Fibroblast of skin of scalp (primary cell): ENCODE measurements around the gene NCKAP5.
"Not testable (repeated sequence)": the region's sequence is repeated elsewhere in the genome, so short reads cannot be mapped to it uniquely, and the experiment has no call there.

Experiments
- DNase-seq: peaks from one replicate; pipeline ENCODE4 v3.0.0-alpha.2; 2013

Gene NCKAP5

DNA sequence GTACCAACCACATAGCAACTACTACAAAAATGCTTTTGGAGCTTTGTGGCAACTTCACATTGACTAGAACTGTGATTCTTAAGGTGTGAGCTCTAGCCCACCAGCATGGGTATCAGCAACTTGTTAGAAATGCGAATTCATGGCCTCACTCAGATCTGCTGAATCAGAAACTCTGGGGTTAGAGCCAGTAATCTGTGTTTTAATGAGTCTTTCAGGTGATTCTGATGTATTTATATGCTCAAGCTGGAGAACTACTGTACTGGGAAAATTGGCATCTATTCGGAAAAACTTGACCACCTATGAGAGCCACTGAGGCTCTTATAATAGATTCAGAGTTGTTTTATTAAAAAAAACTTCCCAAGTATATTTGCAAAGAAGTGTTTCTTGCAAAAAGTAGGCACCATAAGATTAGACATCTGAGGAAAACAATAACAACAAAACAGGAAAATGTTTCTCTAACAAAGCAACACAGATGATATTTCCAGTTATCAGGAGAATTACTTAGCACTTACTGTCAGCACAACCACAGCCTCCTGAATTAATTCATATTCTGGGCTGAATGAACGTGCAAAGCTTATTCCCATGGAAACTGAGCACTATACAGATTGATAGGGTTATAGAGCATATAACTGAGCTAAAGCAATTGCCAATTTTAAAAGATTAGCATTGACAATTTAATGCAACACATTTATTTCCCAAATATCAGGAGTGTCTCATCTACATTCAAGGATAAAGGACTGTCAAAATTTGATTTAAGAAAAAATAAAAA is 71.6 kb downstream of the NCKAP5 start:
- no peak for DNase-seq

- DNase-seq: no peak
Measured at GRCh38 chr2:133495226-133495625, 73.0 kb downstream of the NCKAP5 start.

DNA sequence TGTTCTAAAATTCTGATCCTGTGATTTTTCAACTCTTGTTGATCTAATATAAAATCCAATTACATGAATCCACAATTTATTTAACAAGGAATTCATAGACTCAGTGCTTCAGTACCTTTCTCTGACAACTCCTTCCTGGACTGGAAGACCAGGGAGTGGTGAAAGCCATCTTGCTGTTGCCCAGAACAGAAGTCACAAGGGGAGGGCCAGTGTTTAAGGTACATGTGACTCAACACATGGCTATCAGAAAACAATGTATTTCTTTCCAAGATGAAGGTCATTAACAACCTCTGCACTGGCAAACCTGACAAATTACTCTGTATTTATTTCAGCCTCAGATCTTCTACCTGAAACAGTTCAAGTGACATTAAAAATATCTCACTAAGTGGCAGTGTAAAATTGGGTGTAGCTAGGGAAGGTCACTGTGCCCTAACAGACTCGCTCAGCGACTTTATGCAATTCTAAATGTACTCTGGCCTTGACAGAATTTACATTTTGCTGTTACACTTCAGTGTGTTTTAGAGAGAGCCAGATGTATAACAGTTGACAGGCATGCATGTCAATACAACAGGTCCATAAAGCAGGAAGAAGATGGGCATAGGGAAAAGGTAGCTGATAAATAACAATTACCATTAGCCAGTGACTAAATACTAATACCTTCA is 75.4 kb downstream of the NCKAP5 start:
- DNase-seq: no peak

GRCh38 chr2:133490411-133490980 is 77.8 kb downstream of the NCKAP5 start:
- no peak for DNase-seq

- peak; percentile 30 for DNase-seq
Measured at GRCh38 chr2:133489641-133490410, 78.4 kb downstream of the NCKAP5 start.

DNA sequence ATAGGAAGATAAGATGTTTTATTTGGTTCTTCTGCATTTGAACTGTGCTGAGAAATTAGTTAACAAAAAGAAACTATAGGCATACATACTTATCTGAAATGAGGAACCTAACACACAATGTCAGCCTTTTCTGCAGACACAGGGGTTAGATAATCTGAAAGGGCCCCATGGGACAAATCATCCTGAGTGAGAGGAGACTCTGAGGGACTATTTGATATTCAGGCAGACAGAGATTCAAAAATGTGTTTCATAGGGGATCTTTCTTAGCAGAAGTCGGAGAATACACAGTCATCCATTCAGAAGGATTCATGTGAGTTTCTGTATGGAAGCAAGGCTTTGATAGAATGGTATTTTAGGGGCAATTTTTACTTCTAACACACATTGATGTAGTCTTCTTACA is 79.1 kb downstream of the NCKAP5 start:
- no peak for DNase-seq

DNA sequence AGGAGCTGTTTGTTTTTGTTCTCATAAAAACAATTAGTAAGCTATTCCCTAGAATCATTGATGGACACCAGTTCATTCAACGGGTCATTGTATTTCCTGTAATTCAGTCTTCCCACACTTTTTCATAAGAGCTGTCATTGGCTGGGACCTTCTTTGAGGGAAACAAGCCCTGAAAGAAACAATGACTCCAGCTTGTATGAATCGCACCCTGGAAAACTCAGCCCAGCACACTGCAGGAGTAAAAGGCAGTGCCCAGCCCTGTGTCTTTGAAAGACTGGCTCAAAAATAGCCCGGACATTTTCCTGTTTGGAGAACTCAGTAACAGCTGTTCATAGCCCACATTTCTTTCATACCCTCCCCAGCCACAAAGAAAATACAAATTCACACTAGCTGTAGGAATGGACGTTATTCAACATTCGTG is 81.5 kb downstream of the NCKAP5 start:
- DNase-seq: peak; percentile 55

- DNase-seq: no peak
Measured at GRCh38 chr2:133485868-133486267, 82.4 kb downstream of the NCKAP5 start.

DNA sequence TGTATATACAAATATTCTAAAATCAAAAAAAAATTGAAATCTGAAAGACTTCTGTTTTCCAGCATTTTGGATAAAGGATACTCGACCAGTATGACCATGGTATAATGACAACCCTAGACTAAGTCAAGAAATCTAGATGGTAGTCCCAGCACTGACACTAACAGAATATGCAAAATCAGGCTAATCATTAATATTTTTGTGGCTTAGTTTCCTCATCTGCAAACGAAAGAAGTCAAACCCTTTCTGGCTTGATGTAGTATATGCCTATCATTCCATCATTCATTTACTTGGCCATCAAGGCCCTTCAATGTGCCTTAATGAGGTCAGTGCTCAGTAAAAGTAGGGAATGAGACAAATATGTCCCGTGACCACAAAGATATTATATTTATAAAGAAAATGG is 83.5 kb downstream of the NCKAP5 start:
- no peak for DNase-seq

DNA sequence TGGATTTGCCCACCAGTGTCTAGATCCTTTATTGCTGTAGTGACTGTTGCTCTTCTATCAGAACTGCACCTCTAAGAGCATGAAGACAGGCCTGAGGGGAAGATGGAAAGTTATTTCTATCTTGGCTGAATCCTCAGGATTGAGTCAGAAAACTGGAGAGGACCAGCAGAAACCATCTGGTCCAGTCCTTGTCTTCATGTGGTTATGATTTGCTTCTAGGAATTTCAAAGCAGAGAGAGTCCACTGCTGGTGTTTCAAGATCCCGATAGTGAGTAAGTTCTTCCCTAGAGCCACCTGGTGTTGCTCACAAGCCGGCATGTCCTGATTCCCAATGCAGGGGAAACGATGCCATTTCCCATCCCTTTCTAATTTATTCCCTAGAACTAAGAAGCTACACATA is 84.2 kb downstream of the NCKAP5 start:
- peak; percentile 55 for DNase-seq

- DNase-seq: no peak
Measured at GRCh38 chr2:133483181-133483580, 85.1 kb downstream of the NCKAP5 start.

DNA sequence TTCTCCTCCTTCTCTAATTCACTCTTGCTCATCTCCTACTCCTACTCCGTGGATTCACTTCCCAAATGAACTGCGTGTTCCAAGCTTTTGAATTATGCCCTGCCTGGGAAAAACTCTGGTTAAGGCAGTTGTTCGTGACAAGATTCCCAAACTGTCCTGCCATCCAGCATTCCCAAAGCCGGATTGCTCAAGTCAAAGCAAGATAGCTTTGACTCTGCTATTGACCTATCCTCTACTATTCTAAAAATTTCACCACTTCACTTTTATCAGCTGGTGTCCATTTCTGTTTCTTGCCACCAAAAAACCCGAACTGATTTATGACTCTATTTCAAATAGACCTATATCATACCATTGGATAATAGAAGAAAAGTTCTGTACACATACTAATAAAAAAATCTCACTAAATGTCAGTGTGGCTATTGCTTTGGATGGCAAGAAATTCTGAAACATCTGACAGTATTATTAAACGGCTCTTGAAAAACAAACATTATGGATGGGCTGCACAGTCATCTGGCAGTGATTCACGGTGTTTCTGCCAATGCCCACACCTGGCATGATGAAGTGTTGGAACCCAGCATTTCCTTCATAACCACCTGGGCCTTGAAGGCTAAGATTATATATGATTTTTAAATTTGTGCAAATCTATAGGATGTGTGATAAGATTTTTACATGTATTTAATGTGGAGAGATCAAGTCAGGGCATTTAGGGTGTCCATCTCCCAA is 87.4 kb downstream of the NCKAP5 start:
- DNase-seq: no peak

DNA sequence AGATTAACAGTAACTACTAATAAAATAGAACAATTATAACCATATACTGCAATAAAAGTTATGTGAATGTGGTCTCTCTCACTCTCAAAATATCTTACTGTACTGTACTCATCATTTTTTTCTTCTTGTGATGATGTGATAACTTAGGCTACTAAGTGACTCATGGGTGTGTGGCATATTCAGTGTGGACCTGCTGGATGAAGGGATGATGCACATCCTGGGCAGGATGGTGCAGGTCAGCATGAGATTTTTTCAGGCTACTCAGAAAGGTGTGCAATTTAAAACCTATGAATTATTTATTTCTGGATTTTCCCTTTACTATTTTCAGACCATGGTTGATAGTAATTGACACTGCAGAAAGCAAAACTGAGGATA is 90.7 kb downstream of the NCKAP5 start:
- peak; percentile 33 for DNase-seq

DNA sequence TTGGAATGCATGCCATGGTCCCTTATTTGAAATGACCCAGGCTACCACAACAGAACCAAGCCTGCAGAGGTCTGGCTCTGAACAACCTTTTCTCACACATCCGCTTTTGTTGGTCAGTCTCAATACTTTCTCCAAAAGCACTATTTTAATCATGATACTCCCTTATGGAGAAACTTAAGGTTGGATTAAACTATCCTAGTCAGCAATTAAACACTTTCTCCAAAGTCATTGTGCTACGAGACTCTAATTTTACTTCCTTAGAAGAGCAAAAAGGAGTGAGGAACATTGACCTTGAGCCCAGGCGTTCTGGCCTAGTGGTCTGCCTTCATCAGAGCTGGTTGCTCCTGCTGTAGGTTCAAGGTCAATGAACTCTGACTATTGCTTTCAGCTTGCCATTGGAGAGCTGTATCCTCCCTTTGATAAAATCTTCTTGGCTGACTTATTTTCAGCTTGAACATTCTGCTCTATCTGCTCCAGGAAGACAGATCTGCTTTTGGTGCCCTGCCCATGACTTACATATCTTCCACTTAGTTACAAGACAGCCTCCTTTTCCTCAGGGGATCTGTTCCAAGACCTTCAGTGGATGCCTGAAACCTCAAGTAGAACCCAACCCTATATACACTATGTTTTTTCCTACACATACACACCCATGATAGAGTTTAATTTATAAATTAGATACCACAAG is 91.2 kb downstream of the NCKAP5 start:
- DNase-seq: peak; percentile 7

- no peak for DNase-seq
Measured at GRCh38 chr2:133476286-133476685, 92.0 kb downstream of the NCKAP5 start.

DNA sequence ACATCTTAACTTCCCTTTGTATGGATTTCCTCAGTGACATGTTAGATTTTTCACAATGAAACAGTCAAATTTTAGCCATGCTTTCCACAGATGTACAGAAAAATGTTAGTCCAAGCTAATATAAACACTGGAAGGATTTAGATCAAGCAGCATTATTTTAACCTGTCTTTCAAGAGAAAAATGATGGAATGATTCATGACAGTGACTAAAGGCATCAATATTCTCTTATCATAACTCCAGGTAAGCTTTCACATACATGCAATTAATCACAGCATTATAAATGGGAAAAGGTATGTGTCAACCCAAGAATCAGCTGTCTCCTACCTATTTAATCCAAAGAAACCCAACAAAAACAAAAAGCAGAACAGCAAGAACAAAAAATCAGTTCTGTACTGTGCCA is 92.7 kb downstream of the NCKAP5 start:
- DNase-seq: no peak

- DNase-seq: not testable (repeated sequence)
Measured at GRCh38 chr2:133470446-133470845, 97.8 kb downstream of the NCKAP5 start.

- no peak for DNase-seq
Measured at GRCh38 chr2:133462811-133463210, 105.5 kb downstream of the NCKAP5 start.

- DNase-seq: no peak
Measured at GRCh38 chr2:133461484-133461883, 106.8 kb downstream of the NCKAP5 start.

DNA sequence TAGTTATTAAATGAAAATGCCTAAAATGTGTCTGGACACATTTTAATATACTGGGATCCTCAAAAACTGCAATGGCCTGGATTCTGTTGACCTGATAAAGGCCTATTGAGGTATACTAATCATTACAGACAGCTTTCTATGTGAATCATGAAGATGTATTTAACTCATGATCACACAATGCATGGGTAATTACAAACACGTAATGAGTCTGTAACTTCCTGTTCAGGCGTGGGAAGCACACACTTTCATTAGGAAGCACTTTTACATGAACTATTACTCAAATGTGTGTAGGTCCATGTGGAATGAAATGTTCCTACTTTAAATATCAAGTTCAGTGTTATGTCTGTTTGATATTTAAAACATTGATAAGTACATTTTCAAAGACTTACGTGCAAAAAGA is 108.7 kb downstream of the NCKAP5 start:
- DNase-seq: peak; percentile 22

GRCh38 chr2:133458280-133458679 is 110.0 kb downstream of the NCKAP5 start:
- peak; percentile 41 for DNase-seq

DNA sequence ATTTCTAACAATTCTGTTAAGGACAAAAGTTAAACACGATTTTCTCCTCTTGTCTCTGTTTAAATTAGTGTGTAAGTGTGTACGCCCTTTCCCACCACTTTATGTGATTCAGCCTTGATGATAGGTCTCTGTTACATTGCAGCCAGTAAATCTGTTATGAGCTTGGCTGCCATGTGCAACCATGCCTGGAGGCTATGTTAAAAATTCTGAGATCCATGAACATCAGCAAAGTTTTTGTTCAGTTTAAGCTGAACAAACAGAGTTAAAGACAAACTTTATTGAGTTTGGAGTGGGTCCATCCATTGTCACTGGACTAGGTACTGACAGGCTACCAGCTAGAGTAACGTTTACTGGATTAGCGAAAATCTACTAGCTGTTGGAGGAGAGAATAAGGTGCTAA is 110.4 kb downstream of the NCKAP5 start:
- no peak for DNase-seq
